Upper lobe of left lung (tissue), 6 donors: ENCODE data around the gene MRPL41. TPM values are rescaled to one million over a fixed set of nuclear protein-coding genes. Genes with fewer than 3 reads are reported as not detected.
"Not testable (repeated sequence)": the region's sequence is repeated elsewhere in the genome, so short reads cannot be mapped to it uniquely, and the experiment has no call there.

Experiments used
- ATAC-seq, 2 donors: fragments of 200-7000 bp; cut with Tn5 transposase; one replicate each; pipeline ENCODE4 v1.9.1; 2022; ENCODE audit warnings: mild to moderate bottlenecking in 2 of 2, moderate library complexity in 2 of 2; ENCODE audit not compliant: low FRiP score in 2 of 2
- DNase-seq, 2 donors: peaks; one replicate each; pipeline ENCODE4 v3.0.0-alpha.2; 2019 to 2020
- H3K27ac ChIP-seq, 4 donors: fragments of 200-600 bp; sonication (generic); one replicate each; pipeline ENCODE4 v1.5.1; 2016 to 2019
- H3K27me3 ChIP-seq, 4 donors: fragments of 200-600 bp; sonication (generic); one replicate each; pipeline ENCODE4 v1.5.1; 2017 to 2019
- H3K36me3 ChIP-seq, 4 donors: fragments of 200-600 bp; sonication (generic); one replicate each; pipeline ENCODE4 v1.5.1; 2016 to 2019
- H3K4me1 ChIP-seq, 4 donors: fragments of 200-600 bp; sonication (generic); one replicate each; pipeline ENCODE4 v1.5.1; 2018 to 2019
- H3K4me3 ChIP-seq, 4 donors: fragments of 200-600 bp; sonication (generic); one replicate each; pipeline ENCODE4 v1.5.1; 2017 to 2019; ENCODE audit warnings: mild to moderate bottlenecking in 2 of 4, moderate library complexity in 1 of 4
- H3K9me3 ChIP-seq, 4 donors: fragments of 200-600 bp; sonication (generic); one replicate each; pipeline ENCODE4 v1.5.1; 2018 to 2019
- CTCF ChIP-seq, 6 experiments: fragments of 450-650 bp in 4 of 6; fragments of 200-600 bp in 2 of 6; sonication (generic) in 2 of 6; IDR thresholded peaks; one replicate each; pipeline ENCODE4 v1.5.1; 2016 to 2019; ENCODE audit warnings: antibody characterized with exemption in 6 of 6
- EP300 ChIP-seq, 4 donors: sonication (generic); formaldehyde crosslinking; IDR thresholded peaks; one replicate each; pipeline ENCODE4 v1.5.1; 2017; ENCODE audit warnings: antibody characterized with exemption in 4 of 4, control low read depth in 2 of 4
- POLR2A ChIP-seq, 4 donors: fragments of 450-650 bp; IDR thresholded peaks; one replicate each; pipeline ENCODE4 v1.5.1; 2016 to 2017; ENCODE audit warnings: antibody characterized with exemption in 4 of 4, mild to moderate bottlenecking in 2 of 4
- POLR2AphosphoS5 ChIP-seq, 2 donors: sonication (generic); formaldehyde crosslinking; IDR thresholded peaks; one replicate each; pipeline ENCODE4 v1.5.1; 2017; ENCODE audit warnings: antibody characterized with exemption in 2 of 2
- WGBS, 2 donors: methylation state at CpG; one replicate each; pipeline ENCODE4 v1.1.5; 2017 to 2018; 5-methylcytosine and 5-hydroxymethylcytosine counted together
- total RNA-seq, 6 donors: library from RNA; depleted of rRNA in 4 of 6; stranded (reverse); fragments of >200 nt in 4 of 6; gene quantifications; one replicate each; pipeline versions ENCODE4 v1.1.0 to v1.2.1, GENCODE V29; 2016 to 2021
- donor health status: DM: no; HTN: no; CAD: no; lungs with moderate emphysema.
- donor health status: DM: no; HTN: yes; CAD: no; lungs with severe emphysema.

The MRPL41 gene
- total RNA-seq, 6 donors from 2014 or later, result 36.5 to 172 (median 62.1) TPM

- H3K27ac ChIP-seq, result peak within 1 kb of the TSS; percentile 80 to 91 (median 89)
- DNase-seq (peak; percentile 92 to 93), ATAC-seq (peak; percentile 84 to 91)
- TF ChIP-seq POLR2AphosphoS5 (IDR thresholded peaks at IDR 0.05) (peak; percentile 23 to 81), EP300 (IDR thresholded peaks at IDR 0.05) (peak in 1 of 4 donors; percentile 61), POLR2A (IDR thresholded peaks at IDR 0.05) (peak in 1 of 4 donors; percentile 49), CTCF (IDR thresholded peaks at IDR 0.05) (no peak)
- H3K36me3 ChIP-seq, result peaks cover 0 to 13% (median 6%) of the 10 kb centered on the region in 4 donors
- no peaks in the 10 kb centered on the region for H3K27me3 ChIP-seq
- H3K4me1 ChIP-seq, result peaks cover 12 to 26% (median 16%) of the 10 kb centered on the region in 4 donors
- peak within 1 kb of the TSS; percentile 87 to 99 (median 93) for H3K4me3 ChIP-seq
- H3K9me3 ChIP-seq, result no peaks in the 10 kb centered on the region
- whole genome bisulfite sequencing, 2 donors, result 0 to 3% methylated on average over 2 to 8 of the region's 13 CpGs
These were observed 1.5 kb upstream of the MRPL41 start, which contains the start of gene PNPLA7 for GRCh38 chr9:137550231-137550621. Gene PNPLA7 (minus strand): TSS chr9:137550402. CDS start chr9:137550197, 205 bp downstream.

GRCh38 chr9:137550958-137551263, 768 bp upstream of the MRPL41 start:
- WGBS, 2 donors, result 0 to 1% methylated on average over 11 to 13 of the region's 17 CpGs
- not testable (repeated sequence) for ATAC-seq

GRCh38 chr9:137552022-137552768, 516 bp downstream of the MRPL41 start:
- Histone ChIP-seq H3K9me3 (no peaks in the 10 kb centered on the region), H3K27me3 (no peaks in the 10 kb centered on the region), H3K4me3 (peak overlapping the region; percentile 75 to 99 (median 93)), H3K4me1 (peaks cover 12 to 26% (median 16%) of the 10 kb centered on the region in 4 donors), H3K27ac (peak overlapping the region; percentile 73 to 89 (median 86)), H3K36me3 (peaks cover 0 to 33% (median 17%) of the 10 kb centered on the region in 4 donors)
- DNase-seq (peak in 1 of 2 donors; percentile 25), ATAC-seq (peak in 1 of 2 donors; percentile 63)
- WGBS, 2 donors, result 17 to 46% methylated on average over 11 to 48 of the region's 58 CpGs
- no peak for TF ChIP-seq POLR2AphosphoS5 (IDR thresholded peaks at IDR 0.05)
- peak in 1 of 4 donors; percentile 2 for TF ChIP-seq POLR2A (IDR thresholded peaks at IDR 0.05)
- TF ChIP-seq CTCF (IDR thresholded peaks at IDR 0.05), result no peak
- TF ChIP-seq EP300 (IDR thresholded peaks at IDR 0.05), result no peak

More at GRCh38 chr9:137550958-137551263, 768 bp upstream of the MRPL41 start:
- H3K9me3 ChIP-seq, DNase-seq, H3K27me3 ChIP-seq: not testable (repeated sequence)
- Histone ChIP-seq H3K36me3 (peaks cover 0 to 20% (median 10%) of the 10 kb centered on the region in 4 donors), H3K27ac (peak overlapping the region; percentile 80 to 91 (median 89)), H3K4me1 (peaks cover 12 to 26% (median 16%) of the 10 kb centered on the region in 4 donors), H3K4me3 (peak overlapping the region; percentile 87 to 99 (median 93))

- DNase-seq, ATAC-seq, H3K4me3 ChIP-seq, H3K9me3 ChIP-seq, H3K27ac ChIP-seq, H3K27me3 ChIP-seq: not testable (repeated sequence)
- WGBS, 2 donors, result 85 to 95% methylated on average over 10 of the region's 10 CpGs
- H3K36me3 ChIP-seq, result peaks cover 0 to 46% (median 25%) of the 10 kb centered on the region in 4 donors
- peaks cover 12 to 26% (median 16%) of the 10 kb centered on the region in 4 donors for H3K4me1 ChIP-seq
These were observed 2.0 kb downstream of the MRPL41 start for GRCh38 chr9:137553654-137554053.

GRCh38 chr9:137554349-137554748, 2.7 kb downstream of the MRPL41 start:
- ATAC-seq (no peak), DNase-seq (no peak)
- no peaks in the 10 kb centered on the region for H3K27me3 ChIP-seq
- no peaks in the 10 kb centered on the region for H3K9me3 ChIP-seq
- WGBS, 2 donors, result 96% methylated on average over 1 of the region's 1 CpG
- H3K27ac ChIP-seq, result no peak overlapping the region
- H3K4me3 ChIP-seq, result no peak overlapping the region
- TF ChIP-seq EP300 (IDR thresholded peaks at IDR 0.05), result no peak
- TF ChIP-seq POLR2A (IDR thresholded peaks at IDR 0.05), result no peak
- TF ChIP-seq POLR2AphosphoS5 (IDR thresholded peaks at IDR 0.05), result no peak
- no peak for TF ChIP-seq CTCF (IDR thresholded peaks at IDR 0.05)
- peaks cover 12 to 26% (median 16%) of the 10 kb centered on the region in 4 donors for H3K4me1 ChIP-seq
- peaks cover 0 to 46% (median 26%) of the 10 kb centered on the region in 4 donors for H3K36me3 ChIP-seq
